ENCODE measurements around the gene ENPEP. TPM values are rescaled to one million over a fixed set of nuclear protein-coding genes. Genes with fewer than 3 reads are reported as not detected.

ENPEP gene
- polyA plus RNA-seq, 1 experiment, result 0.14 TPM

- ChIA-PET CTCF (interaction anchor here (1.3 kb wide), 1 partner anchor 18 kb away, joined by 4 read pairs; no protein-coding TSS in a partner anchor), POLR2A (no interaction called here)
- H3K27me3 ChIP-seq (ENCODE audit: control insufficient read depth, insufficient read depth, low read length), result no peaks in the 10 kb centered on the region
- no peak overlapping the region for H3K4me3 ChIP-seq (ENCODE audit: low read depth, low read length)
- H3K27ac ChIP-seq (ENCODE audit: low read depth, low read length), result no peak overlapping the region
- no peaks in the 10 kb centered on the region for H3K9me3 ChIP-seq (ENCODE audit: control insufficient read depth, insufficient read depth, low read length)
- no peak for DNase-seq (ENCODE audit: low read depth, low spot score)
- TF ChIP-seq, protein P1, sequence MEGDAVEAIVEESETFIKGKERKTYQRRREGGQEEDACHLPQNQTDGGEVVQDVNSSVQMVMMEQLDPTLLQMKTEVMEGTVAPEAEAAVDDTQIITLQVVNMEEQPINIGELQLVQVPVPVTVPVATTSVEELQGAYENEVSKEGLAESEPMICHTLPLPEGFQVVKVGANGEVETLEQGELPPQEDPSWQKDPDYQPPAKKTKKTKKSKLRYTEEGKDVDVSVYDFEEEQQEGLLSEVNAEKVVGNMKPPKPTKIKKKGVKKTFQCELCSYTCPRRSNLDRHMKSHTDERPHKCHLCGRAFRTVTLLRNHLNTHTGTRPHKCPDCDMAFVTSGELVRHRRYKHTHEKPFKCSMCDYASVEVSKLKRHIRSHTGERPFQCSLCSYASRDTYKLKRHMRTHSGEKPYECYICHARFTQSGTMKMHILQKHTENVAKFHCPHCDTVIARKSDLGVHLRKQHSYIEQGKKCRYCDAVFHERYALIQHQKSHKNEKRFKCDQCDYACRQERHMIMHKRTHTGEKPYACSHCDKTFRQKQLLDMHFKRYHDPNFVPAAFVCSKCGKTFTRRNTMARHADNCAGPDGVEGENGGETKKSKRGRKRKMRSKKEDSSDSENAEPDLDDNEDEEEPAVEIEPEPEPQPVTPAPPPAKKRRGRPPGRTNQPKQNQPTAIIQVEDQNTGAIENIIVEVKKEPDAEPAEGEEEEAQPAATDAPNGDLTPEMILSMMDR (IDR thresholded peaks at IDR 0.05; ENCODE audit: low read depth, low read length), result no peak
These were observed 16.6 kb downstream of the ENPEP start for GRCh38 chr4:110492522-110492921.

GRCh38 chr4:110493520-110493919 is 17.6 kb downstream of the ENPEP start:
- Histone ChIP-seq H3K27ac (ENCODE audit: low read depth, low read length) (no peak overlapping the region), H3K9me3 (ENCODE audit: control insufficient read depth, insufficient read depth, low read length) (no peaks in the 10 kb centered on the region), H3K4me3 (ENCODE audit: low read depth, low read length) (no peak overlapping the region), H3K27me3 (ENCODE audit: control insufficient read depth, insufficient read depth, low read length) (no peaks in the 10 kb centered on the region)
- no peak for DNase-seq (ENCODE audit: low read depth, low spot score)
- ChIA-PET CTCF (interaction anchor here (1.0 to 1.3 kb wide), 2 partner anchors 16 to 17 kb away, joined by 3 to 4 read pairs; no protein-coding TSS in a partner anchor), POLR2A (no interaction called here)
- TF ChIP-seq, protein P1 (IDR thresholded peaks at IDR 0.05; ENCODE audit: low read depth, low read length), result no peak

DNA sequence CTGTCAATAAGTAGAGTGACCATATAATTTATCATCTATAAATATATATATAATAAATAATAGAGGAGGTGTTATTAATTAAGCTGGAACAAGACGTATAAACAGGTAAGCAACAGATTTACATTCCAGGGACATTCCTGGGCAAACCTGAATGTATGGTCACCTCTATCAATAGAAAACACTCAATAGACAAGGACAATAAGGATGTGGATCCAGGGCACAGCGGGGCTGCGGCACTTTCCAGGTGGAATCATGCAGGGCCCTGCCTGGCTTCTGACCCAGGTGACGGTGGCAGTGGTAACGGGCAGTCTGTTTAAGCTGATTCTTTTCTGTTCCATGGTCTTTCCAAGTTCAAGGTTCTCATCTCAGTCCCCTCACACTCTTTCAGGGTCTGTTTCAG is 22.5 kb downstream of the ENPEP start:
- H3K27ac ChIP-seq (ENCODE audit: low read depth, low read length), result no peak overlapping the region
- DNase-seq (ENCODE audit: low read depth, low spot score), result no peak
- H3K9me3 ChIP-seq (ENCODE audit: control insufficient read depth, insufficient read depth, low read length), result no peaks in the 10 kb centered on the region
- no peak overlapping the region for H3K4me3 ChIP-seq (ENCODE audit: low read depth, low read length)
- TF ChIP-seq, protein P1 (IDR thresholded peaks at IDR 0.05; ENCODE audit: low read depth, low read length), result no peak
- H3K27me3 ChIP-seq (ENCODE audit: control insufficient read depth, insufficient read depth, low read length), result no peaks in the 10 kb centered on the region
- ChIA-PET POLR2A (no interaction called here), CTCF (interaction anchor here (1.5 kb wide), 2 partner anchors 11 to 13 kb away, joined by 7 to 8 read pairs; no protein-coding TSS in a partner anchor)

GRCh38 chr4:110499126-110499525 is 23.2 kb downstream of the ENPEP start:
- no peak for DNase-seq (ENCODE audit: low read depth, low spot score)
- no peak overlapping the region for H3K4me3 ChIP-seq (ENCODE audit: low read depth, low read length)
- no peak overlapping the region for H3K27ac ChIP-seq (ENCODE audit: low read depth, low read length)
- TF ChIP-seq, protein P1 (IDR thresholded peaks at IDR 0.05; ENCODE audit: low read depth, low read length), result no peak
- CTCF ChIA-PET, result interaction anchor here (1.5 kb wide), 1 partner anchor 10 kb away, joined by 7 read pairs; no protein-coding TSS in a partner anchor
- no peaks in the 10 kb centered on the region for H3K27me3 ChIP-seq (ENCODE audit: control insufficient read depth, insufficient read depth, low read length)
- no peaks in the 10 kb centered on the region for H3K9me3 ChIP-seq (ENCODE audit: control insufficient read depth, insufficient read depth, low read length)
- POLR2A ChIA-PET, result no interaction called here

DNA sequence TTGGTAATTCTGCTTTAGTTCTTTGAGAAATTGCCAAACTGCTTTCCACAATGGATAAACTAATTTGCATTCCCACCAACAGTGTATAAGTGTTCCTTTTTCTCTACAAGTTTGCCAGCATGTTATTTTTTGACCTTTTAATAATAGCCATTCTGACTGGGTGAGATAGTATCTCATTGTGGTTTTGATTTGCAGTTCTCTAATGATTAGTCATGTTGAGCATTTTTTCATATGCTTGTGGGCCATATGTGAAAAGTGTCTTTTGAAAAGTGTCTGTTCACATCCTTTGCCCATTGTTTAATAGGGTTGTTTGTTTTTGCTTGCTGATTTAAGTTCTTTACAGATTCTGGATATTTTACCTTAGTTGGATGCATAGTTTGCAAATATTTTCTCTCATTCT is 25.9 kb downstream of the ENPEP start:
- Histone ChIP-seq H3K27ac (ENCODE audit: low read depth, low read length) (no peak overlapping the region), H3K9me3 (ENCODE audit: control insufficient read depth, insufficient read depth, low read length) (no peaks in the 10 kb centered on the region), H3K4me3 (ENCODE audit: low read depth, low read length) (no peak overlapping the region), H3K27me3 (ENCODE audit: control insufficient read depth, insufficient read depth, low read length) (no peaks in the 10 kb centered on the region)
- DNase-seq (ENCODE audit: low read depth, low spot score), result no peak
- CTCF ChIA-PET, result interaction anchor here (1.2 to 1.8 kb wide), 3 partner anchors 11 to 503 kb away, joined by 3 to 6 read pairs (median 4); no protein-coding TSS in a partner anchor
- TF ChIP-seq, protein P1 (IDR thresholded peaks at IDR 0.05; ENCODE audit: low read depth, low read length), result no peak
- POLR2A ChIA-PET, result no interaction called here

All from AG04450 (cell line).